ENCODE data around the gene ZSCAN31. TPM values are rescaled to one million over a fixed set of nuclear protein-coding genes. Genes with fewer than 3 reads are reported as not detected.

Gene ZSCAN31
- total RNA-seq, 1 experiment from 2014 or later, result 6.6 TPM

DNA sequence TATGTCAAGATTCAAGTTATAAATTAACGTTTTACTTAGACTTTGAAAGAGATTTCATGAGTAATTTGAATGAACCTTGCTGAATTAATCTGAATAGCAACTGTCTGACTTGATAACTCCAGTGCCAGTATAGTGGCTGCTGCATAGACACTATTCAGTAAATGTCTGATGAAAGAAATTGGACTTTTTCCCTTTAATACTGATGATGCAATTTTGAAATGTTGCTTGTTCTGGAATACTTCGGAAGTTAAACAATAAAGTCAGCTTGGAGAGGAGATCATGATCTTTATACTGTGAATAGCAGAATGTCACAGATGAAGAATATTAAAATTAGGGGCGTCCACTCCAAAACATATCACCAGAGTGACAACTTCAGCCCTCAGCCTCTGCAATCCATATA, 58.2 kb downstream of the ZSCAN31 start (continued):
- no peak for TF ChIP-seq TEAD4 (CRISPR knock-in tag; IDR thresholded peaks at IDR 0.05)
- TF ChIP-seq, protein P1, sequence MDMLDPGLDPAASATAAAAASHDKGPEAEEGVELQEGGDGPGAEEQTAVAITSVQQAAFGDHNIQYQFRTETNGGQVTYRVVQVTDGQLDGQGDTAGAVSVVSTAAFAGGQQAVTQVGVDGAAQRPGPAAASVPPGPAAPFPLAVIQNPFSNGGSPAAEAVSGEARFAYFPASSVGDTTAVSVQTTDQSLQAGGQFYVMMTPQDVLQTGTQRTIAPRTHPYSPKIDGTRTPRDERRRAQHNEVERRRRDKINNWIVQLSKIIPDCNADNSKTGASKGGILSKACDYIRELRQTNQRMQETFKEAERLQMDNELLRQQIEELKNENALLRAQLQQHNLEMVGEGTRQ (CRISPR knock-in tag; IDR thresholded peaks at IDR 0.05), result no peak
- no peak for TF ChIP-seq FOXK1 (CRISPR knock-in tag; IDR thresholded peaks at IDR 0.05)
- TF ChIP-seq NFE2L1 (CRISPR knock-in tag; IDR thresholded peaks at IDR 0.05), result no peak
- TF ChIP-seq, protein P2, sequence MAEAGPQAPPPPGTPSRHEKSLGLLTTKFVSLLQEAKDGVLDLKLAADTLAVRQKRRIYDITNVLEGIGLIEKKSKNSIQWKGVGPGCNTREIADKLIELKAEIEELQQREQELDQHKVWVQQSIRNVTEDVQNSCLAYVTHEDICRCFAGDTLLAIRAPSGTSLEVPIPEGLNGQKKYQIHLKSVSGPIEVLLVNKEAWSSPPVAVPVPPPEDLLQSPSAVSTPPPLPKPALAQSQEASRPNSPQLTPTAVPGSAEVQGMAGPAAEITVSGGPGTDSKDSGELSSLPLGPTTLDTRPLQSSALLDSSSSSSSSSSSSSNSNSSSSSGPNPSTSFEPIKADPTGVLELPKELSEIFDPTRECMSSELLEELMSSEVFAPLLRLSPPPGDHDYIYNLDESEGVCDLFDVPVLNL (CRISPR knock-in tag; IDR thresholded peaks at IDR 0.05; ENCODE audit: borderline replicate concordance, low read depth), result no peak

DNA sequence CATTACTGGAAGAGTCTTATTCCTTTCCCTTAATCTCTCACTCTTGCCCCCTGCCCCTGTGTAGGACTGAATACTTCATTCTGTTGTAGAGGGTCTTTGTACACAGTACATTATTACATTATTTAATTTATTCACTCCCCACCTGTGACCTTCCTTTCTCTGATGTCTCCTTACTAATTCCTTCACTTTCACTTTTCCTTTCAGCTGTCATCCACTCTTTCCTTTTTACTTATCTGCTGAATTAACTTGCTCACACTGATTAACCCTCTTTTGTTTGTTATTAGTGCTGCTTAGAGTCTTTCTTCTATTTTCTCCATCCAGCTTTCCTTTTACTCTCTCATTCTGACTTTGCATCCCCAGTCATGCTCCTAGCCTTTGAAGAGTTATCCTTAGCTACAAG, 61.1 kb downstream of the ZSCAN31 start:
- ATAC-seq (no peak), DNase-seq (ENCODE audit: low spot score) (no peak)
- ChIA-PET CTCF (no interaction called here), POLR2A (no interaction called here)
- Mint-ChIP-seq H3K9me3 (no peaks in the 10 kb centered on the region), H3K4me1 (no peaks in the 10 kb centered on the region), H3K27ac (no peak overlapping the region), H3K36me3 (peaks cover 24% of the 10 kb centered on the region), H3K4me3 (no peak overlapping the region), H3K27me3 (ENCODE audit: low read depth) (no peaks in the 10 kb centered on the region)
- no peak for TF ChIP-seq ZNF219 (CRISPR knock-in tag; IDR thresholded peaks at IDR 0.05; ENCODE audit: borderline replicate concordance)
- TF ChIP-seq HMGA2 (CRISPR knock-in tag; IDR thresholded peaks at IDR 0.05), result no peak
- no peak for TF ChIP-seq ZNF671 (CRISPR knock-in tag; IDR thresholded peaks at IDR 0.05)
- TF ChIP-seq, protein P3, sequence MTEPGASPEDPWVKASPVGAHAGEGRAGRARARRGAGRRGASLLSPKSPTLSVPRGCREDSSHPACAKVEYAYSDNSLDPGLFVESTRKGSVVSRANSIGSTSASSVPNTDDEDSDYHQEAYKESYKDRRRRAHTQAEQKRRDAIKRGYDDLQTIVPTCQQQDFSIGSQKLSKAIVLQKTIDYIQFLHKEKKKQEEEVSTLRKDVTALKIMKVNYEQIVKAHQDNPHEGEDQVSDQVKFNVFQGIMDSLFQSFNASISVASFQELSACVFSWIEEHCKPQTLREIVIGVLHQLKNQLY (CRISPR knock-in tag; IDR thresholded peaks at IDR 0.05), result no peak
- no peak for TF ChIP-seq NR2C2 (CRISPR knock-in tag; IDR thresholded peaks at IDR 0.05)
- TF ChIP-seq ZNF396 (CRISPR knock-in tag; IDR thresholded peaks at IDR 0.05; ENCODE audit: borderline replicate concordance), result no peak
- TF ChIP-seq ZNF121 (CRISPR knock-in tag; IDR thresholded peaks at IDR 0.05), result no peak
- TF ChIP-seq, protein P4, sequence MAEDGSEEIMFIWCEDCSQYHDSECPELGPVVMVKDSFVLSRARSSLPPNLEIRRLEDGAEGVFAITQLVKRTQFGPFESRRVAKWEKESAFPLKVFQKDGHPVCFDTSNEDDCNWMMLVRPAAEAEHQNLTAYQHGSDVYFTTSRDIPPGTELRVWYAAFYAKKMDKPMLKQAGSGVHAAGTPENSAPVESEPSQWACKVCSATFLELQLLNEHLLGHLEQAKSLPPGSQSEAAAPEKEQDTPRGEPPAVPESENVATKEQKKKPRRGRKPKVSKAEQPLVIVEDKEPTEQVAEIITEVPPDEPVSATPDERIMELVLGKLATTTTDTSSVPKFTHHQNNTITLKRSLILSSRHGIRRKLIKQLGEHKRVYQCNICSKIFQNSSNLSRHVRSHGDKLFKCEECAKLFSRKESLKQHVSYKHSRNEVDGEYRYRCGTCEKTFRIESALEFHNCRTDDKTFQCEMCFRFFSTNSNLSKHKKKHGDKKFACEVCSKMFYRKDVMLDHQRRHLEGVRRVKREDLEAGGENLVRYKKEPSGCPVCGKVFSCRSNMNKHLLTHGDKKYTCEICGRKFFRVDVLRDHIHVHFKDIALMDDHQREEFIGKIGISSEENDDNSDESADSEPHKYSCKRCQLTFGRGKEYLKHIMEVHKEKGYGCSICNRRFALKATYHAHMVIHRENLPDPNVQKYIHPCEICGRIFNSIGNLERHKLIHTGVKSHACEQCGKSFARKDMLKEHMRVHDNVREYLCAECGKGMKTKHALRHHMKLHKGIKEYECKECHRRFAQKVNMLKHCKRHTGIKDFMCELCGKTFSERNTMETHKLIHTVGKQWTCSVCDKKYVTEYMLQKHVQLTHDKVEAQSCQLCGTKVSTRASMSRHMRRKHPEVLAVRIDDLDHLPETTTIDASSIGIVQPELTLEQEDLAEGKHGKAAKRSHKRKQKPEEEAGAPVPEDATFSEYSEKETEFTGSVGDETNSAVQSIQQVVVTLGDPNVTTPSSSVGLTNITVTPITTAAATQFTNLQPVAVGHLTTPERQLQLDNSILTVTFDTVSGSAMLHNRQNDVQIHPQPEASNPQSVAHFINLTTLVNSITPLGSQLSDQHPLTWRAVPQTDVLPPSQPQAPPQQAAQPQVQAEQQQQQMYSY (CRISPR knock-in tag; IDR thresholded peaks at IDR 0.05), result no peak
- TF ChIP-seq GABPB1 (CRISPR knock-in tag; IDR thresholded peaks at IDR 0.05), result no peak
- no peak for TF ChIP-seq MXD4 (CRISPR knock-in tag; IDR thresholded peaks at IDR 0.05; ENCODE audit: borderline replicate concordance)
- TF ChIP-seq ESRRA (CRISPR knock-in tag; IDR thresholded peaks at IDR 0.05; ENCODE audit: borderline replicate concordance), result no peak
- TF ChIP-seq IRF2 (CRISPR knock-in tag; IDR thresholded peaks at IDR 0.05; ENCODE audit: borderline replicate concordance, low read depth), result no peak
- TF ChIP-seq, protein P5, sequence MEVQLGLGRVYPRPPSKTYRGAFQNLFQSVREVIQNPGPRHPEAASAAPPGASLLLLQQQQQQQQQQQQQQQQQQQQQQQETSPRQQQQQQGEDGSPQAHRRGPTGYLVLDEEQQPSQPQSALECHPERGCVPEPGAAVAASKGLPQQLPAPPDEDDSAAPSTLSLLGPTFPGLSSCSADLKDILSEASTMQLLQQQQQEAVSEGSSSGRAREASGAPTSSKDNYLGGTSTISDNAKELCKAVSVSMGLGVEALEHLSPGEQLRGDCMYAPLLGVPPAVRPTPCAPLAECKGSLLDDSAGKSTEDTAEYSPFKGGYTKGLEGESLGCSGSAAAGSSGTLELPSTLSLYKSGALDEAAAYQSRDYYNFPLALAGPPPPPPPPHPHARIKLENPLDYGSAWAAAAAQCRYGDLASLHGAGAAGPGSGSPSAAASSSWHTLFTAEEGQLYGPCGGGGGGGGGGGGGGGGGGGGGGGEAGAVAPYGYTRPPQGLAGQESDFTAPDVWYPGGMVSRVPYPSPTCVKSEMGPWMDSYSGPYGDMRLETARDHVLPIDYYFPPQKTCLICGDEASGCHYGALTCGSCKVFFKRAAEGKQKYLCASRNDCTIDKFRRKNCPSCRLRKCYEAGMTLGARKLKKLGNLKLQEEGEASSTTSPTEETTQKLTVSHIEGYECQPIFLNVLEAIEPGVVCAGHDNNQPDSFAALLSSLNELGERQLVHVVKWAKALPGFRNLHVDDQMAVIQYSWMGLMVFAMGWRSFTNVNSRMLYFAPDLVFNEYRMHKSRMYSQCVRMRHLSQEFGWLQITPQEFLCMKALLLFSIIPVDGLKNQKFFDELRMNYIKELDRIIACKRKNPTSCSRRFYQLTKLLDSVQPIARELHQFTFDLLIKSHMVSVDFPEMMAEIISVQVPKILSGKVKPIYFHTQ (CRISPR knock-in tag; IDR thresholded peaks at IDR 0.05), result no peak
- no peak for TF ChIP-seq OVOL2 (CRISPR knock-in tag; IDR thresholded peaks at IDR 0.05; ENCODE audit: borderline replicate concordance)
- TF ChIP-seq JAZF1 (CRISPR knock-in tag; IDR thresholded peaks at IDR 0.05), result no peak
- no peak for TF ChIP-seq TEAD4 (CRISPR knock-in tag; IDR thresholded peaks at IDR 0.05)
- TF ChIP-seq, protein P6, sequence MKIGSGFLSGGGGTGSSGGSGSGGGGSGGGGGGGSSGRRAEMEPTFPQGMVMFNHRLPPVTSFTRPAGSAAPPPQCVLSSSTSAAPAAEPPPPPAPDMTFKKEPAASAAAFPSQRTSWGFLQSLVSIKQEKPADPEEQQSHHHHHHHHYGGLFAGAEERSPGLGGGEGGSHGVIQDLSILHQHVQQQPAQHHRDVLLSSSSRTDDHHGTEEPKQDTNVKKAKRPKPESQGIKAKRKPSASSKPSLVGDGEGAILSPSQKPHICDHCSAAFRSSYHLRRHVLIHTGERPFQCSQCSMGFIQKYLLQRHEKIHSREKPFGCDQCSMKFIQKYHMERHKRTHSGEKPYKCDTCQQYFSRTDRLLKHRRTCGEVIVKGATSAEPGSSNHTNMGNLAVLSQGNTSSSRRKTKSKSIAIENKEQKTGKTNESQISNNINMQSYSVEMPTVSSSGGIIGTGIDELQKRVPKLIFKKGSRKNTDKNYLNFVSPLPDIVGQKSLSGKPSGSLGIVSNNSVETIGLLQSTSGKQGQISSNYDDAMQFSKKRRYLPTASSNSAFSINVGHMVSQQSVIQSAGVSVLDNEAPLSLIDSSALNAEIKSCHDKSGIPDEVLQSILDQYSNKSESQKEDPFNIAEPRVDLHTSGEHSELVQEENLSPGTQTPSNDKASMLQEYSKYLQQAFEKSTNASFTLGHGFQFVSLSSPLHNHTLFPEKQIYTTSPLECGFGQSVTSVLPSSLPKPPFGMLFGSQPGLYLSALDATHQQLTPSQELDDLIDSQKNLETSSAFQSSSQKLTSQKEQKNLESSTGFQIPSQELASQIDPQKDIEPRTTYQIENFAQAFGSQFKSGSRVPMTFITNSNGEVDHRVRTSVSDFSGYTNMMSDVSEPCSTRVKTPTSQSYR (CRISPR knock-in tag; IDR thresholded peaks at IDR 0.05), result no peak
- TF ChIP-seq ZNF423 (CRISPR knock-in tag; IDR thresholded peaks at IDR 0.05), result no peak
- TF ChIP-seq, protein P7, sequence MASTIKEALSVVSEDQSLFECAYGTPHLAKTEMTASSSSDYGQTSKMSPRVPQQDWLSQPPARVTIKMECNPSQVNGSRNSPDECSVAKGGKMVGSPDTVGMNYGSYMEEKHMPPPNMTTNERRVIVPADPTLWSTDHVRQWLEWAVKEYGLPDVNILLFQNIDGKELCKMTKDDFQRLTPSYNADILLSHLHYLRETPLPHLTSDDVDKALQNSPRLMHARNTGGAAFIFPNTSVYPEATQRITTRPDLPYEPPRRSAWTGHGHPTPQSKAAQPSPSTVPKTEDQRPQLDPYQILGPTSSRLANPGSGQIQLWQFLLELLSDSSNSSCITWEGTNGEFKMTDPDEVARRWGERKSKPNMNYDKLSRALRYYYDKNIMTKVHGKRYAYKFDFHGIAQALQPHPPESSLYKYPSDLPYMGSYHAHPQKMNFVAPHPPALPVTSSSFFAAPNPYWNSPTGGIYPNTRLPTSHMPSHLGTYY (CRISPR knock-in tag; IDR thresholded peaks at IDR 0.05), result no peak
- no peak for TF ChIP-seq EMX1 (CRISPR knock-in tag; IDR thresholded peaks at IDR 0.05)

Data from WTC11 (cell line).